NCI-H82 treated with DMSO at 0.1 percent for 48 hours (cell line): Measurements from ENCODE around the gene PLAAT1.

Source experiments
- DNase-seq: peaks from one replicate; lab custom pipeline; 2025; ENCODE audit not compliant: unreplicated experiment; lab: John Stamatoyannopoulos, UW

The PLAAT1 gene

GRCh38 chr3:193240850-193241706, at the start of gene PLAAT1:
Gene PLAAT1 (plus strand): TSS chr3:193241222. CDS start chr3:193255651, 14,429 bp downstream.
- peak; percentile 72 for DNase-seq

GRCh38 chr3:193194371-193194770, 46.7 kb upstream of the PLAAT1 start:
- DNase-seq, result peak; percentile 25

- DNase-seq, result no peak
Observed at GRCh38 chr3:193196746-193197145, 44.3 kb upstream of the PLAAT1 start.

DNA sequence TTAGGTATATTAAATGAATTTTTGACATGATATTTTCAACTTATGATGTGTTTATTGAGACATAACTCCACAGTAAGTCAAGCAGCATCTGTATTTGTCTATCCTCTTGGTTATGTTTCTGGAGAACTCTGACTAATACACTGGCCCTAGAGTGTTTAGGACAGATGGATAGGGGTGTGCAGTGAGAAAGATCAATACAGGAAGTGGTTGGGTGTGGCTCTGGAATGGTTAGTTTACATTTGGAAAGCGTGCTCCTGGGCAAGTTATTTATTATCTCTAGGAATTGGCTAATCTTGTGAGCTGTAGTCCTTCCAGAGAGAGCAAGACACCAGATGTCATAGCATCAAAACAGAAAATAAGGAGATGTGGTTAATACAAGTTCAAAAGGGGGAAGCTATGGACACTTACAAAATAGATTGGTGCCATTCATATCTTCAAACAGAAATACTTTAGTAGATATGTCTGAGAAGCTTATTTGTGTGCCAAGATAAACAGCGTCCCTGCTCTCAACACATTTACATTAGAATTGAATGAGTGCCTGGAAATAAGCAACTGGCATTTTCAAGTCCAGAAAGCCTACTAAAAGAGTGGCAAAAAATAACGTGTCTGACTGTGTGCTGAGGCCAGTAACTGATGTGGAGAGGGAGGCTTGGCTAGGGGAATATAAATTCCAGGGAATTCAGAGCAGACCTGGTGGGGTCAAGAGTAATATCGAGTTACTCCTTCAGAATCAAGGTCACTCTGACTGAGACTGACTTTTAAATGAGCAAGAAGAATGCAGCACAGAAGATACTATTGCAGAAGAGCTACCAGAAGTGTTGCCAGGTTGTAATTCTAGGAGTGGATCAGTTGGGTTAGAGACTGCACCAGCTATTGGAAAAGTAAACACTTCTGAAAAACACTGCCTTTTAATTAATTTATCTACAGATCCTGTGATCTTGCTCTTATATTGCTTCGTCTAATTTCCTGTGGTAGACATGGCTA, 33.4 kb upstream of the PLAAT1 start:
- peak; percentile 65 for DNase-seq

- DNase-seq, result no peak
Observed at GRCh38 chr3:193210618-193211017, 30.4 kb upstream of the PLAAT1 start.

DNA sequence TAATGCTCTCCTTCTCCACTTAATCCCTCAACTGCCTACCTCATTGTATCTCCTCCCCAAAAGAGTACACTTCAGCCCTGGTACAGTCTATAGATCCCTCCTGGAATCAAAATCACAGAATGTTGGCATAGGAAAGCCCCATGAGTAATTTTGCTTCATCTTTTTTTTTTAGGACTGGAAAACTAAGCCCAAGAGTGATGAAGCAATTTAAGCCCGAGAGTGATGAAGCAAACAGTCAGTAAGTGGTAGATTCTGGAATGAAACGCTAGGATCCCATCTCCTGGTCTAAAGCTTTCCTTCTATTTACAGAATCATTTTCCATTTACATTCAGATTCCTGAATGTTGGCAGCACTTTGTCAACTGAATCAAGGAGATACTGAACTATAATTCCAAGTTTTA, 29.8 kb upstream of the PLAAT1 start:
- DNase-seq, result no peak

- no peak for DNase-seq
Observed at GRCh38 chr3:193211984-193212383, 29.0 kb upstream of the PLAAT1 start.

GRCh38 chr3:193212844-193213243, 28.2 kb upstream of the PLAAT1 start:
- DNase-seq, result no peak

DNA sequence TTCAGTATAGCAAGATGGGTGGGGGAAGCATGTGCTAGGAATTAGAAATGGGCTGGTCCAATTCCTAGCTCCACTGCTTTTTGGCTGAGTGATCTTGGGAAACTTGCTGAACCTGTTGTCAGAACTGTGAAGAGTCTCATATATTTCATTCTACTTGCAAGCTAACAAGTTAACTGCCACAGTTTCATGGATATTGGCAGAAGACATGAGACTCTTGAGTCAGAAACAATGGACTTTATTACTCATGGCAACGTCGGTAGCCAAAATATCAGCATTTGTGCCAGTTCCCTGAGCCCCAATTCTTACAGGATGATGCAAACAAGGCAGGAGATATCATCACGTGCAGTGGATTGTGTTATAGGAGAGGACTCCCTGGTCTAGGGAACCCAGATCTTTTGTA, 26.6 kb upstream of the PLAAT1 start:
- DNase-seq, result no peak

- no peak for DNase-seq
Observed at GRCh38 chr3:193225302-193226125, 15.5 kb upstream of the PLAAT1 start.

GRCh38 chr3:193228206-193228605, 12.8 kb upstream of the PLAAT1 start:
- peak; percentile 84 for DNase-seq

GRCh38 chr3:193229851-193230420, 11.1 kb upstream of the PLAAT1 start:
- DNase-seq, result no peak

DNA sequence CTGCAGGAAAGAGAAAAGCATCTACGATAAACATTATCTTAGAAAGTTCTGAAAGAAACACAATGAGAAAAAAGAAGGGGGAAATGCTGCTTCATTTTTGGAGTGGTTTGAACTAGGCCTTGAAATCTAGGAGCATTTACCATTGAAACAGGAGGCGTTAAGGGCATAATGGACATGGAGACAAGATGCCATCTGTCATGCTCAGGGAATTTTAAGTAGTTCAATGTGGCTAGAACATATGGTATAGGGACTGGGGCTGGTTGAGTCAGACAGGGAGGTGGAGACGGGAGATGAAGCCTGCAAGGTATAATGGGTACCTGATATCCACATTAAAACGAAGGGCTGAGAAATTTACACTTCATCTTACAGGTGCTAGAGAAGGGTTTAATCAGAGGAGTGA, 10.4 kb upstream of the PLAAT1 start:
- peak; percentile 99 for DNase-seq

DNA sequence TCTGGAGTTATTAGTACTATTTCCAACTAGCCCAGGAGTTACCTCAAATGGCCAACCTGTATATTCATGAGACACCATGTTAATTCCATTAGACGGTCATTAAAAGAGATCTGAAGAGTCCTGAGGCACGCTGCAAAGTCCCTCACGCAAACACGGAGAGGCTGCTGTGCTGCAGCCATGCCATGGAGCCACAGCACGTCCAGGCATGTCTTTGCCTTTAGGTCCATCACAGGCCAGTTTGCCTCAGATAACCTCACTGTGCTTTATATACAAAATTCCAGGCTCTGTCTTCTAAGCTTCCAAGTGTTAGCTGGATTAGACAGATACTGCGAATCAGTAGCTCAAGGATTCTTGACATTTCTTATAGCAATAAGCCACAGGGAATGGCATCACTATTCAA, 9.8 kb upstream of the PLAAT1 start:
- peak; percentile 96 for DNase-seq

DNA sequence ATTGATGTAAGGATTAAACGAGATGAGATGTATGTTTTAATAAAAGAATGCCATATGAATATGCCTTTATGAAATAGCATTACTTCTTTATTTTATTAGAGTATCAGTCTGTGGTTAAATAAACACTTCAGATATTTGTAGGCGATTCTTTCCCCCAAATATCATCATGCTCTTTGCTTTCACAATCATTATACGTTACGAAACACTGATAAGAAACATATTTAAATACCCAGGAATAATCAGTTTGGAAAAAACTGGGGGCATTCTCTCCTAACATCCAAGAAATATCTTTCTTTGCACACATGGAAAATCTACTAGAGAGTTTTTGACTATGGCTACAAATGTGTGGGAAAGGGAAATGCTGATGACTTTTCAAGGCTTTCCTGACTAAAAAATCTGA, 4.4 kb upstream of the PLAAT1 start:
- no peak for DNase-seq

- DNase-seq, result no peak
Observed at GRCh38 chr3:193237030-193237429, 4.0 kb upstream of the PLAAT1 start.

GRCh38 chr3:193240436-193240849, 579 bp upstream of the PLAAT1 start:
- peak; percentile 66 for DNase-seq

DNA sequence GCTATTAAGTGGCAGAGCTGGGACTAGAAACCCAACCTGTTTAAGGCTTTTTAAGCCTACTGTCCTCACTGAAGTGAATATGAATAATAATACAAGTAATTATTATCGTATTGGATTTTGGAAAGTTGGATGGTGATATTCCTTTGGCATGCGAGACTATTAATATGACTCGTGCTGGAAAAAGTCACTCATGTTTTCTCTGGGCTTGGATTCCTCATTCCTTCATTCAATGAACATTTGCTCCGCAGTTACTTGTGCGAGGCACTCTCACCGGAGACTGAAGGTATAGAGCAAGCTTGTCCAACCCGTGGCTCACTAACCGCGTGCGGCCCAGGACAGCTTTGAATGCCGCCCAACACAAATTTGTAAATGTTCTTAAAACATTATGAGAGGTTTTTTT, 694 bp downstream of the PLAAT1 start:
- no peak for DNase-seq

DNA sequence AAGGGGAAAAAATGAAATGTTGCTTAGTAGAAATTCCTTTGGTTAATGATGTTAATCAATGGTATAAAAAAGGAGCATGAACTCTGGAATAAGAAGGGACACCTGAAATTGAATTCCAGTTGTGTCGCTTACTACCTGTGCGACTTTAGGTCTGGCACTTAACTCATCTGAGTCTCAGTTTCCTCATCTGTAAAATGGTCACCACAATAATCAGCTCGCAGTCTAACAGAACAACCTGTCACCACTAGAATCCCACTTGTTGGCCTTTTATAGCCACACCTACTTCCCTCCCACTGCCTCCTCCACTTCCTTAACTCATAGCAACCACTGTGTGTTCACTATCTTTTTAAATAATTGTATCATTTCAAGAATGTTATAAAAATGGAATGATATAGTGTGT, 2.5 kb downstream of the PLAAT1 start:
- no peak for DNase-seq

- DNase-seq, result no peak
Observed at GRCh38 chr3:193248848-193249468, 7.9 kb downstream of the PLAAT1 start.
